Astrocyte (in vitro differentiated cells and primary cell): ENCODE results near the gene GGA3. TPM values are rescaled to one million over a fixed set of nuclear protein-coding genes. Genes with fewer than 3 reads are reported as not detected.
"Not testable (repeated sequence)": the region's sequence is repeated elsewhere in the genome, so short reads cannot be mapped to it uniquely, and the experiment has no call there.

Source experiments
- DNase-seq: peaks from one replicate; pipeline ENCODE4 v3.0.0-alpha.2; 2010; ENCODE audit warnings: low read depth
- FAIRE-seq: peaks from 2 replicates; lab custom pipeline; 2011; peaks lifted over from hg19 to GRCh38; lab: Jason Lieb, UNC
- H2AFZ ChIP-seq: 2 replicates; pipeline ENCODE4 v1.6.0; 2012; ENCODE audit warnings: low read depth, low read length, inconsistent platforms
- H3K27ac ChIP-seq: 2 replicates; pipeline ENCODE4 v1.5.1; 2011; ENCODE audit warnings: low read depth, low read length, inconsistent platforms
- H3K27me3 ChIP-seq: 2 replicates; pipeline ENCODE4 v1.6.0; 2011; ENCODE audit warnings: low read length, inconsistent platforms; ENCODE audit not compliant: insufficient read depth
- H3K36me3 ChIP-seq: 2 replicates; pipeline ENCODE4 v1.5.1; 2011; ENCODE audit warnings: low read length, inconsistent platforms; ENCODE audit not compliant: insufficient read depth
- H3K4me1 ChIP-seq: 2 replicates; pipeline ENCODE4 v1.5.1; 2011; ENCODE audit warnings: low read length, inconsistent platforms; ENCODE audit not compliant: insufficient read depth
- H3K4me2 ChIP-seq: 2 replicates; pipeline ENCODE4 v1.6.0; 2012; ENCODE audit warnings: low read length, inconsistent platforms
- H3K4me3 ChIP-seq: 2 replicates; pipeline ENCODE4 v1.5.1; 2011; ENCODE audit warnings: low read depth, mild to moderate bottlenecking, low read length, inconsistent platforms; ENCODE audit not compliant: insufficient read depth
- H3K79me2 ChIP-seq: 2 replicates; pipeline ENCODE4 v1.6.0; 2012; ENCODE audit warnings: mild to moderate bottlenecking, low read length, inconsistent platforms; ENCODE audit not compliant: insufficient read depth
- H3K9ac ChIP-seq: 2 replicates; pipeline ENCODE4 v1.6.0; 2012; ENCODE audit warnings: mild to moderate bottlenecking, low read length, inconsistent platforms
- H3K9me3 ChIP-seq: 2 replicates; pipeline ENCODE4 v1.5.1; 2012; ENCODE audit warnings: low read depth, mild to moderate bottlenecking, low read length, inconsistent platforms; ENCODE audit not compliant: insufficient read depth
- H4K20me1 ChIP-seq: 2 replicates; pipeline ENCODE4 v1.6.0; 2012; ENCODE audit warnings: low read length, inconsistent platforms; ENCODE audit not compliant: insufficient read depth
- H3K27ac Mint-ChIP-seq: one replicate; pipeline ENCODE4 v1.8.0; 2021; ENCODE audit warnings: mild to moderate bottlenecking, mixed read lengths; ENCODE audit not compliant: unreplicated experiment
- H3K27me3 Mint-ChIP-seq: one replicate; pipeline ENCODE4 v1.8.0; 2021; ENCODE audit warnings: low read depth, mixed read lengths; ENCODE audit not compliant: unreplicated experiment
- H3K36me3 Mint-ChIP-seq: one replicate; pipeline ENCODE4 v1.8.0; 2021; ENCODE audit warnings: low read depth, mixed read lengths; ENCODE audit not compliant: unreplicated experiment
- H3K4me1 Mint-ChIP-seq: one replicate; pipeline ENCODE4 v1.8.0; 2021; ENCODE audit warnings: low read depth, mixed read lengths; ENCODE audit not compliant: unreplicated experiment
- H3K4me3 Mint-ChIP-seq: one replicate; pipeline ENCODE4 v1.8.0; 2021; ENCODE audit warnings: mild to moderate bottlenecking, moderate library complexity, mixed read lengths; ENCODE audit not compliant: unreplicated experiment
- H3K9me3 Mint-ChIP-seq: one replicate; pipeline ENCODE4 v1.8.0; 2021; ENCODE audit warnings: mild to moderate bottlenecking, mixed read lengths; ENCODE audit not compliant: unreplicated experiment
- EZH2 ChIP-seq: IDR thresholded peaks from 2 replicates; pipeline ENCODE4 v1.6.1; 2012; ENCODE audit warnings: mild to moderate bottlenecking, low read length, inconsistent platforms; ENCODE audit not compliant: insufficient read depth
- total RNA-seq: library from RNA; stranded (reverse); gene quantifications from 2 replicates; pipeline ENCODE4 v1.2.1, GENCODE V29; 2021
- TF ChIP-seq, protein P1 (sequence below): IDR thresholded peaks from 2 replicates; pipeline ENCODE4 v1.5.1; 2011; ENCODE audit warnings: low read depth, mild to moderate bottlenecking, inconsistent platforms, low read length, moderate library complexity; ENCODE audit not compliant: insufficient read depth

GGA3 gene
- total RNA-seq, 1 donor from 2014 or later = 25.3 TPM

DNA sequence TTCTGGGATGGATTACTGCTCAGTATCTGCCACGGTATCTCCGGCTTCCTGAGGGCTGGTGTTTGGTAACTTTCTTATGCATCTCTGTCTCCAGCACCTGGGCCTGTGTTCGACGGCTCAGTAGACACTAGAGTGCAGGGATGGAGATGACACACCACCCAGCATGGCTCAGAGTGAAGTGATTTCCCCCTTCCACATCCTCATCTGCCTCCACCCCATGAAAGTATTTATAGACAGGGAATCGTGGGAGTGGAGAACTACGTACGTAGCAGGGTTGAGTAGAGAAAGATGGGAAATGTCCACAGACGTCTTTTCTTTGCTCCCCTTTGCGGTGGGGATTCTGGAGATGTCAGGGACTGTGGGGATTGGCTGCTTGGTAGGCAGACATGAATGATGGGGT is 39.6 kb upstream of the GGA3 start:
- Mint-ChIP-seq H3K36me3 (peaks cover 7% of the 10 kb centered on the region), H3K4me3 (no peak overlapping the region), H3K27me3 (no peaks in the 10 kb centered on the region), H3K4me1 (no peaks in the 10 kb centered on the region), H3K9me3 (no peaks in the 10 kb centered on the region), H3K27ac (no peak overlapping the region)
- no peak overlapping the region for H3K27ac ChIP-seq
- no peak for DNase-seq
- TF ChIP-seq, protein P1, sequence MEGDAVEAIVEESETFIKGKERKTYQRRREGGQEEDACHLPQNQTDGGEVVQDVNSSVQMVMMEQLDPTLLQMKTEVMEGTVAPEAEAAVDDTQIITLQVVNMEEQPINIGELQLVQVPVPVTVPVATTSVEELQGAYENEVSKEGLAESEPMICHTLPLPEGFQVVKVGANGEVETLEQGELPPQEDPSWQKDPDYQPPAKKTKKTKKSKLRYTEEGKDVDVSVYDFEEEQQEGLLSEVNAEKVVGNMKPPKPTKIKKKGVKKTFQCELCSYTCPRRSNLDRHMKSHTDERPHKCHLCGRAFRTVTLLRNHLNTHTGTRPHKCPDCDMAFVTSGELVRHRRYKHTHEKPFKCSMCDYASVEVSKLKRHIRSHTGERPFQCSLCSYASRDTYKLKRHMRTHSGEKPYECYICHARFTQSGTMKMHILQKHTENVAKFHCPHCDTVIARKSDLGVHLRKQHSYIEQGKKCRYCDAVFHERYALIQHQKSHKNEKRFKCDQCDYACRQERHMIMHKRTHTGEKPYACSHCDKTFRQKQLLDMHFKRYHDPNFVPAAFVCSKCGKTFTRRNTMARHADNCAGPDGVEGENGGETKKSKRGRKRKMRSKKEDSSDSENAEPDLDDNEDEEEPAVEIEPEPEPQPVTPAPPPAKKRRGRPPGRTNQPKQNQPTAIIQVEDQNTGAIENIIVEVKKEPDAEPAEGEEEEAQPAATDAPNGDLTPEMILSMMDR = no peak
- no peak for TF ChIP-seq EZH2
- no peaks in the 10 kb centered on the region for H3K36me3 ChIP-seq
- no peak overlapping the region for H3K4me3 ChIP-seq
- H3K9me3 ChIP-seq = no peaks in the 10 kb centered on the region
- no peaks in the 10 kb centered on the region for H3K79me2 ChIP-seq
- FAIRE-seq = no peak
- H3K27me3 ChIP-seq = no peaks in the 10 kb centered on the region
- no peak overlapping the region for H2AFZ ChIP-seq
- H3K9ac ChIP-seq = no peak overlapping the region
- no peaks in the 10 kb centered on the region for H4K20me1 ChIP-seq
- no peaks in the 10 kb centered on the region for H3K4me1 ChIP-seq
- no peak overlapping the region for H3K4me2 ChIP-seq

DNA sequence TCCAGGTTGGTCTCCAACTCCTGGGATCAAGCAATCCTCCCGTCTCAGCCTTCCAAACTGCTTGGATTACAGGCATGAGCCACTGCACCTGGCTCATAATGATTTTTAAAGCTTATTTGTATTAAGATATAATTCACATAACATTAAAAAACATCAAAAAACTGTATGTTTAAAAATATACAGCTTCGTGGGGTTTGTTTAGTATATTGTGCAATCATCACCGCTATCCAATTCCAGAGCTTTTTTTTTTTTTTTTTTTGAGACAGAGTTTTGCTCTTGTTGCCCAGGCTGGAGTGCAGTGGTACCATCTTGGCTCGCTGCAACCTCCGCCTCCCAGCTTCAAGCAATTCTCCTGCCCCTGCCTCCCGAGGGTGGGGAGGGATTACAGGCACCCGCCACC is 38.9 kb upstream of the GGA3 start:
- Histone ChIP-seq H3K4me3 (no peak overlapping the region), H3K27me3 (no peaks in the 10 kb centered on the region), H3K9me3 (no peaks in the 10 kb centered on the region), H3K79me2 (no peaks in the 10 kb centered on the region), H3K4me1 (no peaks in the 10 kb centered on the region), H3K4me2 (no peak overlapping the region), H2AFZ (no peak overlapping the region), H3K9ac (no peak overlapping the region), H3K27ac (no peak overlapping the region), H4K20me1 (no peaks in the 10 kb centered on the region), H3K36me3 (no peaks in the 10 kb centered on the region)
- FAIRE-seq (no peak), DNase-seq (no peak)
- Mint-ChIP-seq H3K27me3 (no peaks in the 10 kb centered on the region), H3K9me3 (no peaks in the 10 kb centered on the region), H3K27ac (no peak overlapping the region), H3K36me3 (peaks cover 6% of the 10 kb centered on the region), H3K4me3 (no peak overlapping the region), H3K4me1 (no peaks in the 10 kb centered on the region)
- no peak for TF ChIP-seq EZH2

DNA sequence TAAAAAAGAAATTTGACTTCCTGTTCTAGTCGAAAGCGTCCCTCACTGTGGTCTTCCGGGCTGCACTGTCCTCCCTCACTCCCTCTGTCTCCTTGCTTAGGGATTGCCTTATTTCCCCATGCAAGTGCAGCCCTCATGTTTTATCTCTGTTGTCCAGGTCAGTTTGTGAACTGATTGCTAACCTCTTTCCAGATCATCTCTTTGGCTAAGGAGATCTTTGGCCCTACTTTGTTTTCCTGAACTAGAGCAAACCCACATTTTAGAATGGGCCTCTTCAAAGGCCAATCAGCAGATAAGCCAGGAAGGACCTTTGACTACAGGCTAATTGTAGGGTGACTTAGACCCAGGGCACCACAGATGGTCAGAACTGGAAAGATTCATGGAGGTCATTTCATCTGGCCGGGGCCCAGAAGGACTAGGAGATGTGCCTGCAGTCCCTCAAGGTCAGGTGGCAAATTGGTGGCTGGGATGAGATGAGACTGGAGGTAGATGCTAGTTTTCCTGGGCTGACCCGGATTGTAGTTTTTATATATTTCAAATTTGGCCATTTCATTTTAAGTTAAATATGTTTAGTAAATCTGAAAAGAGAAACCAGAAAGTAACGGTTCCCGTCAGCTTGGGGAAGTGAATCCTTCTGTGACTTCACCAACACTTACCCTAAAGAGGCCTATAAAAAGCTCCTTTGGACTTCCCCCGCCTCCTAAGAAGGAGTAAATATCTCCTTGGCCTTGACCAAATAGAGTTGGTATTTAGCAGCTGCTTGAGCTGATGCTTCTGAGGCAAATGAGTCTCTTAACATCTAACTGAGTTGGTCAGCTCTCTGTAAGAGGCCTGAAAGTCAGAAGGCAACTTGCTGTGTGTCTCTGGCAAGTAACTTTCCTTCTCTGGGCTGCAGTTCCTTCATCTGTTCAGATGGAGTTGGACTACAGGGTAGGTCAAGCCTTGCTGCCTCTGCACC is 34.1 kb upstream of the GGA3 start:
- FAIRE-seq = no peak
- H3K27ac Mint-ChIP-seq = no peak overlapping the region
- no peaks in the 10 kb centered on the region for H3K9me3 ChIP-seq
- H4K20me1 ChIP-seq = no peaks in the 10 kb centered on the region
- H3K27me3 Mint-ChIP-seq = no peaks in the 10 kb centered on the region
- no peak overlapping the region for H3K4me3 Mint-ChIP-seq
- no peak overlapping the region for H3K4me3 ChIP-seq
- no peak for DNase-seq
- no peaks in the 10 kb centered on the region for H3K36me3 ChIP-seq
- no peak overlapping the region for H3K27ac ChIP-seq
- H3K79me2 ChIP-seq = no peaks in the 10 kb centered on the region
- no peaks in the 10 kb centered on the region for H3K9me3 Mint-ChIP-seq
- H3K4me1 Mint-ChIP-seq = no peaks in the 10 kb centered on the region
- no peak overlapping the region for H3K9ac ChIP-seq
- no peaks in the 10 kb centered on the region for H3K4me1 ChIP-seq
- no peak for TF ChIP-seq EZH2
- TF ChIP-seq, protein P1 = no peak
- H3K36me3 Mint-ChIP-seq = peaks cover 3% of the 10 kb centered on the region
- H3K4me2 ChIP-seq = no peak overlapping the region
- H3K27me3 ChIP-seq = no peaks in the 10 kb centered on the region
- no peak overlapping the region for H2AFZ ChIP-seq

DNA sequence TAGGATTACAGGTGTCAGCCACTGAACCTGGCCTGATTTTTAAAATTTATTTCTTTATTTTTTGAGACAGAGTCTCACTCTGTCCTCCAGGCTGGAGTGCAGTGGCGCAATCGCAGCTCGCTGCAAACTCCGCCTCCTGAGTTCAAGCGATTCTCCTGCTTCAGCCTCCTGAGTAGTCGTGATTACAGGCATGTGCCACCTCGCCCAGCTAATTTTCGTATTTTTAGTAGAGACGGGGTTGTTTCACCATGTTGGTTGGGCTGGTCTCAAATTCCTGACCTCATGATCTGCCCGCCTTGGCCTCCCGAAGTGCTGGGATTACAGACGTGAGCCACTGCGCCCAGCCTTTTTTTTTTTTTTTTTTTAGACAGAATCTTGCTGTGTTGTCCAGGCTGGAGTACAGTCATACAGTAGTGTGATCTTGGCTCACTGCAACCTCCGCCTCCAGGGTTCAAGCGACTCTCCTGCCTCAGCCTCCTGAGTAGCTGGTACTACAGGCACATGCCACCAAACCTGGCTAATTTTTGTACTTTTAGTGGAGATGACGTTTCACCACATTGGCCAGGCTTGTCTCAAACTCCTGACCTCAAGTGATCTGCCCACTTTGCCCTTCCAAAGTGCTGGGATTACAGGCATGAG is 31.5 kb upstream of the GGA3 start:
- FAIRE-seq, H4K20me1 ChIP-seq, DNase-seq: not testable (repeated sequence)

More for the DNA sequence above, 31.5 kb upstream of the GGA3 start:
- not testable (repeated sequence) for H3K36me3 Mint-ChIP-seq, H3K27me3 ChIP-seq, H2AFZ ChIP-seq, H3K27me3 Mint-ChIP-seq, H3K4me3 ChIP-seq, H3K79me2 ChIP-seq, H3K27ac ChIP-seq, H3K4me1 Mint-ChIP-seq, H3K4me3 Mint-ChIP-seq, H3K4me1 ChIP-seq, H3K4me2 ChIP-seq, H3K9ac ChIP-seq, H3K36me3 ChIP-seq, H3K9me3 Mint-ChIP-seq, H3K9me3 ChIP-seq
- H3K27ac Mint-ChIP-seq = peak overlapping the region; percentile 26
